ENCODE results near the gene PSMD8. TPM values are rescaled to one million over a fixed set of nuclear protein-coding genes. Genes with fewer than 3 reads are reported as not detected.
"Not testable (repeated sequence)": the region's sequence is repeated elsewhere in the genome, so short reads cannot be mapped to it uniquely, and the experiment has no call there.

PSMD8 gene
- total and polyA plus RNA-seq, 4 donors, result 177 to 209 (median 191) TPM

- peaks cover 18% of the 10 kb centered on the region for H3K4me1 ChIP-seq (ENCODE audit: control insufficient read depth, insufficient read depth, low read length)
- H3K36me3 ChIP-seq (ENCODE audit: control insufficient read depth, insufficient read depth, low read length), result no peaks in the 10 kb centered on the region
- H3K27me3 ChIP-seq (ENCODE audit: control insufficient read depth, insufficient read depth, low read length), result peaks cover 29% of the 10 kb centered on the region
- no peak for DNase-seq (ENCODE audit: low read depth in 4 of 6, low spot score in 6 of 6)
- H3K9me3 ChIP-seq (ENCODE audit: control insufficient read depth, insufficient read depth, low read length), result no peaks in the 10 kb centered on the region
- H3K4me3 ChIP-seq (ENCODE audit: low read depth, low read length), result no peak overlapping the region
- H3K27ac ChIP-seq (ENCODE audit: low read depth, low read length), result no peak overlapping the region
- 86% methylated on average over 8 of the region's 9 CpGs for WGBS (ENCODE audit: insufficient coverage)
Measured at GRCh38 chr19:38360351-38360750, 14.0 kb upstream of the PSMD8 start.

DNA sequence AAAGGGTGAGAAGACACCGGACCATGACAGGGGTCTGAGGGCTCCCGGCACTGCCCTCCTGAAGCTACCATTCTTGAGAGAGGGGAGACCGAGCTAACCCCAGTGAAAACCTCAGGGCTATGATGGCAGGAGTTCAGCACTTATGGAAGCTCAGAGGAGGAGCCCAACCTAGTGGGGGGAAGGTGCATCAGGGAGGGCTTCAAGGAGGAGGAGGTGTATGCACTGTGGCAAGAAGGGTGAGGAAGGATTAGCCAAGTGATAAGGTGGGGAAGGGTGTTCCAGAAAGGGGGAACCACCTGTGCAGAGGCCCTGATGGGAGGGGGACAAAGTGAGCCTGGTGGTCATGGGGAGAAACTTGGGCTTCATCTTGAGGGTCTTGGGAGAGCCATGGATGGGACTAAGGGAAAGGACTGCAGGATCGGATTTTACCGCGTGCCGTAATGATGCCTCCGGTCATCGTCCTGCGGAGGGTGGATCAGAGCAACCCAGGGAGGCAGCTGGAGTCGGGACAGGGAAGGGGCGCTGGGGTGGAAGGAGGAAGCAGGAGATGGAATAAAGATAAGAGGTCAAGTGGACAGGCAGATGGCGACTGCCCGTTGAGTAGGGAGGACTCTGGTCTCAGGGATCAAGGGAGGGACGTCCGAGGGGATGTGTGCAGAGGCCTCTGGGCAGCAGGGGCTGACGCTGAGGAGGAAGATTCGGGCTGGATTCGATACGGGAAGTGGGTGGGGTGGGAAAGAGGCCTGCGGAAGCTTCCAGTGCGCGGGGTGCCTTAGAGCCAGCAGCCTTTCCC lies 13.3 kb upstream of the PSMD8 start:
- Histone ChIP-seq H3K27ac (ENCODE audit: low read depth, low read length) (no peak overlapping the region), H3K9me3 (ENCODE audit: control insufficient read depth, insufficient read depth, low read length) (no peaks in the 10 kb centered on the region), H3K4me1 (ENCODE audit: control insufficient read depth, insufficient read depth, low read length) (peaks cover 18% of the 10 kb centered on the region), H3K4me3 (ENCODE audit: low read depth, low read length) (peak overlapping the region; percentile 55), H3K27me3 (ENCODE audit: control insufficient read depth, insufficient read depth, low read length) (peaks cover 29% of the 10 kb centered on the region), H3K36me3 (ENCODE audit: control insufficient read depth, insufficient read depth, low read length) (no peaks in the 10 kb centered on the region)
- 26% methylated on average over 21 of the region's 23 CpGs for WGBS (ENCODE audit: insufficient coverage)
- no peak for DNase-seq (ENCODE audit: low read depth in 4 of 6, low spot score in 6 of 6)

DNA sequence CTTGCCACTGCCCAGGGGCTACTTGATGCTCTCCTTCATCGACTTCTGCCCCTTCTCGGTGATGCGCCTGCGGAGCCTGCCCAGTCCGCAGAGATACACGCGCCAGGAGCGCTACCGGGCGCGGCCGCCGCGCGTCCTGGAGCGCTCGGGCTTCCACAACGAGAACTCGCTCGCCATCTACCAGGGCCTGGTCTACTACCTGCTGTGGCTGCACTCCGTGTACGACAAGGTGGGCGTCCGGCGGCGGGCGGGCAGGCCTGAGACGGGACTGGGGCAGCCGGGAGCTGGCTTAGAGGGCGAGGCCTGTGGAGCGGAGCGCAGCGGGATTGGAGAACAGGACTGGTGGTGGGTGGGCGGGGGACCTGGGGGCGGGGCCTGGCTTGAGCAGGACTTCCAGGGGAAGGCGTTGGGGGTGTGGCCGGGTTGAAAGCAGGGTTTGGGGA lies 12.7 kb upstream of the PSMD8 start:
- no peaks in the 10 kb centered on the region for H3K9me3 ChIP-seq (ENCODE audit: control insufficient read depth, insufficient read depth, low read length)
- H3K27ac ChIP-seq (ENCODE audit: low read depth, low read length), result no peak overlapping the region
- 0% methylated on average over 36 of the region's 37 CpGs for WGBS (ENCODE audit: insufficient coverage)
- peak overlapping the region; percentile 55 for H3K4me3 ChIP-seq (ENCODE audit: low read depth, low read length)
- H3K4me1 ChIP-seq (ENCODE audit: control insufficient read depth, insufficient read depth, low read length), result peaks cover 18% of the 10 kb centered on the region
- peak in 4 of 6 donors; percentile 40 to 94 (median 72) for DNase-seq (ENCODE audit: low read depth in 4 of 6, low spot score in 6 of 6)
- H3K36me3 ChIP-seq (ENCODE audit: control insufficient read depth, insufficient read depth, low read length), result no peaks in the 10 kb centered on the region
- H3K27me3 ChIP-seq (ENCODE audit: control insufficient read depth, insufficient read depth, low read length), result peaks cover 26% of the 10 kb centered on the region

DNA sequence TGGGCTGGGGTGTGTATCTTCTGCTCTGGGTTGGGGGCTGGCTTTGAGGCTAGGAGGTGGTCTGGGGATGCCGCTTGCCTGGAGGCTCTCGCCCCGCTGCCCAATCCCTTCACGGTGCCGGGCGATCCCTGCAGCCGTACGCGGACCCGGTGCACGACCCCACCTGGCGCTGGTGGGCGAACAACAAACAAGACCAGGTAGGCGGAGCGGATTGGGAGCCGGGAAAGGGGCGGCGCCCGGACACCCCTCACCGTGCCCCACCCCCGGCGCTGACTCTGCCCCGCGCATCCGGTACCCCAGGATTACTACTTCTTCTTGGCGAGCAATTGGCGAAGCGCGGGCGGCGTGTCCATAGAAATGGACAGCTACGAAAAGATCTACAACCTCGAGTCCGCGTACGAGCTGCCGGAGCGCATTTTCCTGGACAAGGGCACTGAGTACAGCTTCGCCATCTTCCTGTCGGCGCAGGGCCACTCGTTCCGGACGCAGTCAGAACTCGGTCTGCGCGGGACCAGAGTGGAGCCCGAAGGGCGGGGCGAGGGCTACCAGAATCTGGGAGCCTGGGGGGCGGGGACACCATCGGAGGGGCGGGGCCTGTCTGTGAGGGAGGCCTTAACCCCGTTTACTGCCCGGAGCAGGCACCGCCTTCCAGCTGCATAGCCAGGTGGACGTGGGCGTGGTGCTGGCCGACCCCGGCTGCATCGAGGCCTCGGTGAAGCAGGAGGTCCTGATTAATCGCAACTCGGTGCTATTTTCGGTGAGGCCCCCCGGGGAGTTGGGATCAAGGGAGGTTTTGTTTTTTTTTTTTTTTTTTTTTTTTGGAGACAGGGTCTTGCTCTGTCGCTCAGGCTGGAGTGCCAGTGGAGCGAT lies 12.1 kb upstream of the PSMD8 start:
- no peaks in the 10 kb centered on the region for H3K36me3 ChIP-seq (ENCODE audit: control insufficient read depth, insufficient read depth, low read length)
- H3K4me1 ChIP-seq (ENCODE audit: control insufficient read depth, insufficient read depth, low read length), result peaks cover 18% of the 10 kb centered on the region
- no peak overlapping the region for H3K27ac ChIP-seq (ENCODE audit: low read depth, low read length)
- H3K9me3 ChIP-seq (ENCODE audit: control insufficient read depth, insufficient read depth, low read length), result no peaks in the 10 kb centered on the region
- DNase-seq (ENCODE audit: low read depth in 4 of 6, low spot score in 6 of 6), result peak in 2 of 6 donors; percentile 26 to 55
- peaks cover 26% of the 10 kb centered on the region for H3K27me3 ChIP-seq (ENCODE audit: control insufficient read depth, insufficient read depth, low read length)
- WGBS (ENCODE audit: insufficient coverage), result 2% methylated on average over 64 of the region's 68 CpGs
- H3K4me3 ChIP-seq (ENCODE audit: low read depth, low read length), result peak overlapping the region; percentile 55

- Histone ChIP-seq H3K4me3 (ENCODE audit: low read depth, low read length) (peak overlapping the region; percentile 55), H3K27me3 (ENCODE audit: control insufficient read depth, insufficient read depth, low read length) (peaks cover 26% of the 10 kb centered on the region), H3K4me1 (ENCODE audit: control insufficient read depth, insufficient read depth, low read length) (peaks cover 18% of the 10 kb centered on the region)
- DNase-seq (ENCODE audit: low read depth in 4 of 6, low spot score in 6 of 6); H3K36me3 ChIP-seq (ENCODE audit: control insufficient read depth, insufficient read depth, low read length); H3K9me3 ChIP-seq (ENCODE audit: control insufficient read depth, insufficient read depth, low read length); H3K27ac ChIP-seq (ENCODE audit: low read depth, low read length): not testable (repeated sequence)
- WGBS (ENCODE audit: insufficient coverage), result 62% methylated on average over 3 of the region's 16 CpGs
Measured at GRCh38 chr19:38362946-38363688, 11.3 kb upstream of the PSMD8 start.

- no peak for DNase-seq (ENCODE audit: low read depth in 4 of 6, low spot score in 6 of 6)
- 78% methylated on average over 12 of the region's 12 CpGs for WGBS (ENCODE audit: insufficient coverage)
- Histone ChIP-seq H3K27ac (ENCODE audit: low read depth, low read length) (no peak overlapping the region), H3K4me3 (ENCODE audit: low read depth, low read length) (no peak overlapping the region), H3K27me3 (ENCODE audit: control insufficient read depth, insufficient read depth, low read length) (peaks cover 8% of the 10 kb centered on the region), H3K36me3 (ENCODE audit: control insufficient read depth, insufficient read depth, low read length) (no peaks in the 10 kb centered on the region), H3K9me3 (ENCODE audit: control insufficient read depth, insufficient read depth, low read length) (no peaks in the 10 kb centered on the region), H3K4me1 (ENCODE audit: control insufficient read depth, insufficient read depth, low read length) (peaks cover 10% of the 10 kb centered on the region)
Measured at GRCh38 chr19:38367041-38367440, 7.3 kb upstream of the PSMD8 start.

- no peaks in the 10 kb centered on the region for H3K27me3 ChIP-seq (ENCODE audit: control insufficient read depth, insufficient read depth, low read length)
- H3K36me3 ChIP-seq (ENCODE audit: control insufficient read depth, insufficient read depth, low read length), result no peaks in the 10 kb centered on the region
- no peaks in the 10 kb centered on the region for H3K9me3 ChIP-seq (ENCODE audit: control insufficient read depth, insufficient read depth, low read length)
- no peak overlapping the region for H3K4me3 ChIP-seq (ENCODE audit: low read depth, low read length)
- DNase-seq (ENCODE audit: low read depth in 4 of 6, low spot score in 6 of 6), result no peak
- peaks cover 4% of the 10 kb centered on the region for H3K4me1 ChIP-seq (ENCODE audit: control insufficient read depth, insufficient read depth, low read length)
- no peak overlapping the region for H3K27ac ChIP-seq (ENCODE audit: low read depth, low read length)
- 90% methylated on average over 2 of the region's 2 CpGs for WGBS (ENCODE audit: insufficient coverage)
Measured at GRCh38 chr19:38369584-38369983, 4.8 kb upstream of the PSMD8 start.

- H3K27ac ChIP-seq (ENCODE audit: low read depth, low read length), result no peak overlapping the region
- no peaks in the 10 kb centered on the region for H3K27me3 ChIP-seq (ENCODE audit: control insufficient read depth, insufficient read depth, low read length)
- H3K36me3 ChIP-seq (ENCODE audit: control insufficient read depth, insufficient read depth, low read length), result no peaks in the 10 kb centered on the region
- peaks cover 5% of the 10 kb centered on the region for H3K4me1 ChIP-seq (ENCODE audit: control insufficient read depth, insufficient read depth, low read length)
- no peaks in the 10 kb centered on the region for H3K9me3 ChIP-seq (ENCODE audit: control insufficient read depth, insufficient read depth, low read length)
- WGBS (ENCODE audit: insufficient coverage), result 76% methylated on average over 12 of the region's 12 CpGs
- DNase-seq (ENCODE audit: low read depth in 4 of 6, low spot score in 6 of 6), result peak in 1 of 6 donors; percentile 49
- H3K4me3 ChIP-seq (ENCODE audit: low read depth, low read length), result no peak overlapping the region
Measured at GRCh38 chr19:38370299-38370698, 4.1 kb upstream of the PSMD8 start.

DNA sequence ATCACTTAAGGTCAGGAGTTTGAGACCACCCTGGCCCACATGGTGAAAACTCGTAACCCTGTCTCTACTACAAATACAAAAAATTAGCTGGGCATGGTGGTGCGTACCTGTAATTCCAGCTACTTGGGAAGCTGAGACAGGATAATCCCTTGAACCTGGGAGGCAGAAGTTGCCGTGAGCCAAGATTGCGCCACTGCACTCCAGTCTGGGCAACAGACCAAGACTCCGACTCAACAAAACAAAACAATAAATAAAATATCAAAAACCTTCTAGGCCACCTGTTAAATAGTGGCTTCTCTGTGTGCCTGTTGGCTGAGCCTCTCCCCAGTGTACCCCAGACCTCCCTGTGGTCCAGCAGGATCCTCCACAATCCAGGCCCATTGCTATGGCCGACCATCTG lies 3.3 kb upstream of the PSMD8 start:
- WGBS (ENCODE audit: insufficient coverage), result 87% methylated on average over 5 of the region's 6 CpGs
- Histone ChIP-seq H3K27ac (ENCODE audit: low read depth, low read length) (no peak overlapping the region), H3K27me3 (ENCODE audit: control insufficient read depth, insufficient read depth, low read length) (no peaks in the 10 kb centered on the region), H3K4me3 (ENCODE audit: low read depth, low read length) (no peak overlapping the region), H3K36me3 (ENCODE audit: control insufficient read depth, insufficient read depth, low read length) (peaks cover 2% of the 10 kb centered on the region), H3K4me1 (ENCODE audit: control insufficient read depth, insufficient read depth, low read length) (peaks cover 13% of the 10 kb centered on the region), H3K9me3 (ENCODE audit: control insufficient read depth, insufficient read depth, low read length) (no peaks in the 10 kb centered on the region)
- DNase-seq (ENCODE audit: low read depth in 4 of 6, low spot score in 6 of 6), result no peak

Data from spinal cord (tissue), 10 donors.